CD4-positive, CD25-positive, alpha-beta regulatory T cell (primary cell): Measurements from ENCODE around the gene CFAP157. TPM values are rescaled to one million over a fixed set of nuclear protein-coding genes. Genes with fewer than 3 reads are reported as not detected.
"Not testable (repeated sequence)": the region's sequence is repeated elsewhere in the genome, so short reads cannot be mapped to it uniquely, and the experiment has no call there.

ENCODE experiments used
- ATAC-seq, 2 donors: fragments of 150-1000 bp; cut with Tn5 transposase; one replicate each; pipeline ENCODE4 v1.10.0; 2021; ENCODE audit warnings: low read depth in 2 of 2, moderate number of reproducible peaks in 2 of 2, moderate library complexity in 1 of 2
- DNase-seq, 3 donors: peaks; one replicate each; pipeline versions ENCODE4 v3.0.0 to v3.0.0-alpha.2; 2012 to 2022; ENCODE audit warnings: mixed read lengths in 1 of 3
- H3K27ac ChIP-seq: one replicate; pipeline ENCODE4 v1.7.0; 2013; ENCODE audit warnings: mild to moderate bottlenecking, low read length; ENCODE audit not compliant: insufficient read depth, poor library complexity, severe bottlenecking
- H3K27me3 ChIP-seq: one replicate; pipeline ENCODE4 v1.7.0; 2013; ENCODE audit warnings: low read length; ENCODE audit not compliant: control insufficient read depth, insufficient read depth
- H3K36me3 ChIP-seq: one replicate; pipeline ENCODE4 v1.7.0; 2013; ENCODE audit warnings: mild to moderate bottlenecking, low read length, moderate library complexity; ENCODE audit not compliant: control insufficient read depth, insufficient read depth
- H3K4me1 ChIP-seq: 2 replicates; pipeline ENCODE4 v1.7.0; 2013; ENCODE audit warnings: mild to moderate bottlenecking, low read length; ENCODE audit not compliant: insufficient read depth, control insufficient read depth, poor library complexity, severe bottlenecking
- H3K4me3 ChIP-seq: one replicate; pipeline ENCODE4 v1.7.0; 2013; ENCODE audit warnings: low read depth, mild to moderate bottlenecking, low read length, moderate library complexity
- H3K9me3 ChIP-seq, 2 experiments: 1 replicate in 1 of 2; 2 replicates in 1 of 2; pipeline ENCODE4 v1.7.0; 2013; ENCODE audit warnings: low read length in 2 of 2, mild to moderate bottlenecking in 1 of 2, moderate library complexity in 1 of 2; ENCODE audit not compliant: control insufficient read depth in 2 of 2
- H3K27ac Mint-ChIP-seq, 3 donors: one replicate each; pipeline ENCODE4 v1.8.0; 2020 to 2022; ENCODE audit warnings: mild to moderate bottlenecking in 3 of 3, mixed read lengths in 3 of 3, moderate library complexity in 2 of 3
- H3K27me3 Mint-ChIP-seq: one replicate; pipeline ENCODE4 v1.8.0; 2022; ENCODE audit warnings: mild to moderate bottlenecking, mixed read lengths
- H3K36me3 Mint-ChIP-seq: one replicate; pipeline ENCODE4 v1.8.0; 2020; ENCODE audit warnings: mixed read lengths
- H3K4me1 Mint-ChIP-seq, 4 donors: one replicate each; pipeline ENCODE4 v1.8.0; 2020 to 2022; ENCODE audit warnings: mixed read lengths in 4 of 4, mild to moderate bottlenecking in 1 of 4
- H3K4me3 Mint-ChIP-seq, 4 donors: one replicate each; pipeline ENCODE4 v1.8.0; 2020 to 2022; ENCODE audit warnings: mild to moderate bottlenecking in 4 of 4, mixed read lengths in 4 of 4, moderate library complexity in 3 of 4
- H3K9me3 Mint-ChIP-seq, 7 donors: one replicate each; pipeline ENCODE4 v1.8.0; 2020 to 2022; ENCODE audit warnings: mixed read lengths in 7 of 7, mild to moderate bottlenecking in 3 of 7, moderate library complexity in 2 of 7
- polyA plus RNA-seq, 4 donors: library from polyadenylated mRNA; unstranded; fragments of 300-500 nt; fragmentation: Illumina TruSeq; gene quantifications; one replicate each; pipeline ENCODE4 v1.2.3, GENCODE V29; 2021
- total RNA-seq: library from RNA; stranded (reverse); gene quantifications from one replicate; pipeline ENCODE4 v1.2.3, GENCODE V29; 2022

CFAP157 gene
- total and polyA plus RNA-seq, 5 donors from 2014 or later, result 0.20 to 0.57 (median 0.26) TPM; not detected in 1

DNA sequence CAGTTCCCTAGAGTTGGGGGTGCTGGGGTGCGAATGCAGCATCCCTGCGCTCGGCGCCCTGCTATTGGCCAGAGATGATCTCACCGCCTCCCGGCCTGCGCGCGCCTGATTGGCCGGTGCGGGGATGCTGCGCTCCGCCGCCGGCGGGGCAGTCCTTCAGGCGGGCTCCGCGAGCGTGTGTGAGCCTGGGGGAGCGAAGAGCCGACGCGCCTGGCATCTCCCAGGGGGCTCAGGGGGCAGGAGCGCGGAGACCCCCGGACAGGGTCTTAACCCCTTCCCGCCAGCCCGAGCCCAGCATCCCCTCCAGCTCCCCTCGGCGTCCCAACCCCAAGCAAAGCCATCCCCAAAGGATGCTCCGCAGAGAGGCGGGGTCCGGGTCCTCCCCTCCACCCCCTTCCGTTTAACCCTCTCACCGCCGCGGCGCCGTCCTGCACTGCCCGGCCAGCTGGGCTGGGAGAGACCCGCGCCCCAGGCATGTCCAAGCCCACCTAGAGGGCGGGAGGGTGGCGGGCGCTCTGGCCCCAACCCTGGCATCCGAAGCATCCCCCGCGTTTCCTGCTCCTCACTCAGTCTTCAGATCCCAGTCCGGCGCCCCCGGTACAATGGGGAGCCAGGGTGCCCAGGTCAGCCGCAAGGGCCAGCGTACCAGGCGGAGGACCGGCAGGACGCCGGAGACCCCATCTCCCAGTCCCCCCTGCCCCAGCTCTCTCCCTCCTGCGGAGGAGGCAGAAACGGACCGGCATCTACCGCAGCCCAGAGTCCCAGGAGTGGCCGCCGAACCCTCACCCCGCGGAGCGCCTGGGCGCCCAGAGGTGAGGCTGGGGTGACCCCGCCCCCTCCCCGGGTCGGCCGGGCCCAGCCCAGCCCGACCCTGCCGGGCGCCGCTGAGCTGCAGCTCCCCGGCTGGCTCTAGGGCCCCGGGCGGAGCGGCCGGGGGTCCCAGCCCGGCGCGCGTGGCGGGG is 47.6 kb downstream of the CFAP157 start:
- peaks cover 5 to 24% (median 9%) of the 10 kb centered on the region in 4 donors for H3K4me1 Mint-ChIP-seq
- ATAC-seq (no peak), DNase-seq (no peak)
- H3K27me3 Mint-ChIP-seq, result no peaks in the 10 kb centered on the region
- no peaks in the 10 kb centered on the region for H3K9me3 ChIP-seq
- no peaks in the 10 kb centered on the region for H3K4me1 ChIP-seq
- H3K4me3 Mint-ChIP-seq, result no peak overlapping the region
- no peaks in the 10 kb centered on the region for H3K9me3 Mint-ChIP-seq
- no peak overlapping the region for H3K4me3 ChIP-seq
- H3K36me3 Mint-ChIP-seq, result peaks cover 21% of the 10 kb centered on the region
- H3K36me3 ChIP-seq, result peaks cover 58% of the 10 kb centered on the region
- H3K27me3 ChIP-seq, result no peaks in the 10 kb centered on the region
- H3K27ac Mint-ChIP-seq, result no peak overlapping the region
- H3K27ac ChIP-seq, result no peak overlapping the region

DNA sequence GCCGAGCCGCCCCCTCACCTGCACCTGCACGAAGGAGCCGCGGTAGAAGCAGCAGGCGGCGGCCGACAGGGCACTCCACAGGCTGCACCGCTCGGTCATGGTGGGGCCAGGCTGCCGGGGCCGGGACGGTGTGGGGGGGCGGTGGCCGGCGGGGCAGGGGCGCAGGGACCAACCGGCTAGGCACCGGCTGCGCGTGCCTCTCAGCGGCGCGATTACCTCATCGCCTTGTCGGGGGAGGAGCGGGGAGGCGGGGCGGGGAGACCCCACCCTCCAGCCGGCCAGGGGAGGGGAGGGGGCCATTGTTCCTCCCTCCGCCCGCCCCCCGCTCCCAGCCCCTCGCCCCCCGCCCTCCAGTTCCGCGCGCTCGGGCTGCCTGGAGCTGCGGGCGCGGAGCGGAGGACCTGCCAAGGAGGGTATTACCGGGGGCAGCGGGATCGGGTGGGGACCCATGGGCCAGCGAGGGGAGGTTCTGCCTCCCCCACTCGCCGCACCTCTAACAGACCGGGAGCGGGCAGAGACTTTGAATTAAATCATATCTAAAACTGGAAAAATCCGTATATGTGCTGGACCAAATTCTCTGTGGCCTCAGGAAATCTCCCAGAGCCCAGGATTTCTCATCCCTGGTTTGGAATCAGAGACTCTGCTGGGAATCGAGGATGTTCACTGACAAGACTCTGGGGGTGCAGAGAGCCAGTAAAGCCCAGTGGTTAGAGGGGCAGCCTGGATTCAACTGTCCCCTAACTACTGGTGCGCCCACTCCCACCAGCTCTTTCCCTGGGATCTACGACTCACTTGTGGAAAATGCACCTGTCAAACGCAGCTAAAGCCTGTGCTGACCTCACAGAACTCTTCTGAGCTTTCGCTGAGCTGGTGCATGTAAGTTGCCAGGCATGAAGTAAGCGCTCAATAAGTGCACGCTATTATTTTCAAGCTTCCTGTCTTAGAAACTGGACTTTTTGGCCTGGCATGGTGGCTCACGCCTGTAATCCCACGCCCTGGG is 48.6 kb downstream of the CFAP157 start:
- Mint-ChIP-seq H3K36me3 (peaks cover 17% of the 10 kb centered on the region), H3K27me3 (no peaks in the 10 kb centered on the region), H3K9me3 (no peaks in the 10 kb centered on the region), H3K4me1 (peaks cover 5 to 24% (median 9%) of the 10 kb centered on the region in 4 donors), H3K27ac (no peak overlapping the region), H3K4me3 (no peak overlapping the region)
- no peak for ATAC-seq
- Histone ChIP-seq H3K27me3 (no peaks in the 10 kb centered on the region), H3K4me1 (peaks cover 2% of the 10 kb centered on the region), H3K36me3 (peaks cover 54% of the 10 kb centered on the region), H3K4me3 (no peak overlapping the region), H3K27ac (no peak overlapping the region), H3K9me3 (no peaks in the 10 kb centered on the region)
- no peak for DNase-seq

DNA sequence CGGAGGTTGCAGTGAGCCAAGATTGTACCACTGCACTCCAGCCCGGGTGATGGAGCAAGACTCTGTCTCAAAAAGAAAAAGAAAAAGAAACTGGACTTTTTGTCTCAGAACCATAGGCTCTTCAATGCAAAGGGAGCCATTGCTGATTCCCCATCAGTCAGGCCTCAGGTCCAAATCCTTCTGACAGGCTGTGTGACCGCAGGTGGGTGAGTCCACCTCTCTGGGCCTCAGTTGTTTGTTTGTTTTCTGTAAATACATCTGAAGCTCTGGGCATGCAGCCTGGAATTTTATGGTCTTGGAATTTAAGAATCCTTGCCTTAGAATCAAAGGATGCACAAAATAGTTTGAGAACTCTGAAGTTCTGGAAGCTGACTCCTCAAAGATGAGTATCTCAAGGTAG is 49.4 kb downstream of the CFAP157 start:
- ATAC-seq (no peak), DNase-seq (no peak)
- Histone ChIP-seq H3K36me3 (peaks cover 54% of the 10 kb centered on the region), H3K27me3 (no peaks in the 10 kb centered on the region), H3K27ac (no peak overlapping the region), H3K9me3 (no peaks in the 10 kb centered on the region), H3K4me1 (peaks cover 2% of the 10 kb centered on the region), H3K4me3 (no peak overlapping the region)
- H3K27ac Mint-ChIP-seq, result no peak overlapping the region
- H3K4me1 Mint-ChIP-seq, result peaks cover 0 to 24% (median 7%) of the 10 kb centered on the region in 4 donors
- no peak overlapping the region for H3K4me3 Mint-ChIP-seq
- no peaks in the 10 kb centered on the region for H3K9me3 Mint-ChIP-seq
- H3K36me3 Mint-ChIP-seq, result peaks cover 11% of the 10 kb centered on the region
- no peaks in the 10 kb centered on the region for H3K27me3 Mint-ChIP-seq

DNA sequence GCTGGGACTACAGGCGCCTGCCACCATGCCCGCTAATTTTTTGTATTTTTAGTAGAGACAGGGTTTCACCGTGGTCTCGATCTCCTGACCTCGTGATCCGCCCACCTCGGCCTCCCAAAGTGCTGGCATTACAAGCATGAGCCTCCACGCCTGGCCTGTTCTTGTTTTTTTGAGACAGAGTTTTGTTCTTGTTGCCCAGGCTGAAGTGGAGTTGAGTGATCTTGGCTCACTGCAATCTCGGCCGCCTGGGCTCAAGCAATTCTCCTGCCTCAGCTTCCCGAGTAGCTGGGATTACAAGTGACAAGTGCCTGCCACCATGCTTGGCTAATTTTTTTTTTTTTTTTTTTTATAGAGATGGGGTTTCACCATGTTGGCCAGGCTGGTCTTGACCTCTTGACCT is 50.0 kb downstream of the CFAP157 start:
- H3K4me3 Mint-ChIP-seq, H3K9me3 ChIP-seq, H3K27me3 ChIP-seq, H3K4me3 ChIP-seq, H3K27ac Mint-ChIP-seq, H3K9me3 Mint-ChIP-seq, H3K27ac ChIP-seq, ATAC-seq, H3K4me1 ChIP-seq, H3K36me3 Mint-ChIP-seq, H3K27me3 Mint-ChIP-seq, DNase-seq: not testable (repeated sequence)
- H3K36me3 ChIP-seq, result peaks cover 54% of the 10 kb centered on the region
- H3K4me1 Mint-ChIP-seq, result peaks cover 0 to 29% (median 7%) of the 10 kb centered on the region in 4 donors

DNA sequence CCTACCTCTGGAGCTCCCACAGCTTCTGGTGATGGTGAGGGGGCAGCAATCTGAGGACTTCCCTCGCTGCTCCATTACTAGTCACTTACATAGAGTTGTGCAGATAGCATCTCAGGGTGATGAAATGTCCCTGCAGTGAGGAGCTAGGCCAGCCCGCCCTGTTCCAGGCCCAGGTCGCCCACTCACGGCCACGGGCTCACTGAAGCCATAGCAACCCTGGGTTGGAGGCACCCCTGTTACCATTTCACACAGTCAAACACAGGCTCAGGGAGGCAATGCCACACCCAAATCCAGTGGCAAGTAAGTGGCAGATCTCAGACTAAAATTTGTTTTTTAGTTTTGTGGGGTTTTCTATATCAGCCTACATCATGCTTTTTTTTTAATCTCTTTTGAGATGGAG is 52.1 kb downstream of the CFAP157 start:
- peaks cover 8 to 40% (median 17%) of the 10 kb centered on the region in 4 donors for H3K4me1 Mint-ChIP-seq
- no peaks in the 10 kb centered on the region for H3K27me3 Mint-ChIP-seq
- H3K27ac Mint-ChIP-seq, result peak overlapping the region in 2 of 3 donors; percentile 20 to 83
- Histone ChIP-seq H3K36me3 (peaks cover 41% of the 10 kb centered on the region), H3K4me3 (no peak overlapping the region), H3K4me1 (peaks cover 8% of the 10 kb centered on the region), H3K9me3 (no peaks in the 10 kb centered on the region), H3K27ac (no peak overlapping the region), H3K27me3 (no peaks in the 10 kb centered on the region)
- H3K4me3 Mint-ChIP-seq, result no peak overlapping the region
- ATAC-seq (no peak), DNase-seq (no peak)
- H3K36me3 Mint-ChIP-seq, result peaks cover 18% of the 10 kb centered on the region
- H3K9me3 Mint-ChIP-seq, result no peaks in the 10 kb centered on the region

DNA sequence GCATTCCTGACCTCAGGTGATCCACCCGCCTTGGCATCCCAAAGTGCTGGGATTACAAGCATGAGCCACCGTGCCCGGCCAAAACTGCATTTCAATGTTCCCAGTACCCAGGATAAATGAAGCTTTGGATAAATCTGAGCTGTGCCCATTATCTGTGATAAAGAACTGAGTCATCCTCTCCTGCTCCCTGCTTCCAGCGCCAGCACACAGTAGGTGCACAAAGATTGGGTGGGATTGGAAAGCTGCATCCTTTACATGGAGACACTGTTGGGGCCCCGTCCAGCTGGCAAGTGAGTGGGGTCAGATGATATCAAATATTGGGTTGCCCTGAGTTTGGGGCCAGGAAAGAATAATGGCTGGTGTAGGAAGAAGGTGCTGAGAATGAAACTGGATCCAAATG is 54.3 kb downstream of the CFAP157 start:
- H3K4me1 Mint-ChIP-seq, result peaks cover 9 to 57% (median 32%) of the 10 kb centered on the region in 4 donors
- peak overlapping the region in 2 of 3 donors; percentile 20 to 59 for H3K27ac Mint-ChIP-seq
- no peaks in the 10 kb centered on the region for H3K9me3 Mint-ChIP-seq
- Histone ChIP-seq H3K9me3 (no peaks in the 10 kb centered on the region), H3K4me3 (no peak overlapping the region), H3K4me1 (peaks cover 17% of the 10 kb centered on the region), H3K36me3 (peaks cover 35% of the 10 kb centered on the region), H3K27me3 (no peaks in the 10 kb centered on the region), H3K27ac (no peak overlapping the region)
- ATAC-seq (no peak), DNase-seq (no peak)
- H3K4me3 Mint-ChIP-seq, result no peak overlapping the region
- no peaks in the 10 kb centered on the region for H3K27me3 Mint-ChIP-seq
- H3K36me3 Mint-ChIP-seq, result peaks cover 27% of the 10 kb centered on the region

DNA sequence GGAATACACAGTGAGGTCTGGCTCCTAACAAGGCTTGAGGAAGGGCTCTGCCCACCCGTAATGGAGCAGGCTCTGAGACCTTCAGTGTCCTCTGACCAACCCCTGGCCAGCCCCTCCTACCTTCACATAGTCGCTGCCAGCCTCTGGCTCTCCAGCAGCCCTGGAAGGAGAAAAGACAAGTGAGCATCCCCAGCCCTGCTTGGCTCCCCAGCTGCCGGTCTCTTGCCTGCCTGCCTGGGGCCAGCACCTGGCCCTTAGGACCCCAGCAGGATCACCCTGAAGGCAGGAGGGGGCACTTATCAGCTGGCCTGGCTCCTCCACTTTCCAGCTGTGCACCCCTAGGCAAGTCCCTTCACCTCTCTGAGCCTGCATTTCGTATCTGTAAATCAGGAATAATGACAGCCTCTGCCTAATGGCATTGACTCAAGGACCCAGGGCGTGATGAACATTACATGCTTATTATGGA is 54.7 kb downstream of the CFAP157 start:
- Histone ChIP-seq H3K9me3 (no peaks in the 10 kb centered on the region), H3K27ac (no peak overlapping the region), H3K27me3 (no peaks in the 10 kb centered on the region), H3K36me3 (peaks cover 39% of the 10 kb centered on the region), H3K4me1 (peaks cover 21% of the 10 kb centered on the region), H3K4me3 (no peak overlapping the region)
- Mint-ChIP-seq H3K4me1 (peaks cover 9 to 61% (median 36%) of the 10 kb centered on the region in 4 donors), H3K36me3 (peaks cover 32% of the 10 kb centered on the region), H3K27me3 (no peaks in the 10 kb centered on the region), H3K4me3 (no peak overlapping the region), H3K9me3 (no peaks in the 10 kb centered on the region), H3K27ac (peak overlapping the region in 2 of 3 donors; percentile 20 to 63)
- ATAC-seq (no peak), DNase-seq (no peak)
